Hypothalamus (tissue), 51 donors: ENCODE results near the gene CHCHD3.
A peak's percentile ranks its signal among the peaks of the same experiment; 100 is the strongest.

Experiments used
- DNase-seq, 51 donors: peaks; one replicate each; lab custom pipeline; 2025; lab: John Stamatoyannopoulos, UW

The CHCHD3 gene

DNA sequence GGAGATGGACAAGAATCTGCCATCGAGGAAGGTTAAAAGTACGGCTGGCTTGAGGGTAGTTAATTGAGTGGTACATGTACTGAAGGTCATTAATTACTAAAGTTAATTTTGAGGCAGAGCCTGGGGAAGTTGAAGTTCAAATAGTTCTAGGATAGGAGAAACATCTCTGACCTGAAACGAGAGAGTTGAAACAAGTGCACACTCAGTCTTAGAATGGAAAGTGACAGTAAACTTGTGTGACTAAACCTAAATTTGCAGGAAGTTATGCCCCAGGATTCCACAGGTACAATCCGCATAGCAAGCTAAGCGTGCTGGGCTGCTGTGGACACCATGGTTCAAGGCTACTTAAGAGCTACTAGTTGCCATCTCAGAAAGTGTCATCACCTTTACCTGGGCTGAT, 209.9 kb downstream of the CHCHD3 start:
- DNase-seq, result no peak

DNA sequence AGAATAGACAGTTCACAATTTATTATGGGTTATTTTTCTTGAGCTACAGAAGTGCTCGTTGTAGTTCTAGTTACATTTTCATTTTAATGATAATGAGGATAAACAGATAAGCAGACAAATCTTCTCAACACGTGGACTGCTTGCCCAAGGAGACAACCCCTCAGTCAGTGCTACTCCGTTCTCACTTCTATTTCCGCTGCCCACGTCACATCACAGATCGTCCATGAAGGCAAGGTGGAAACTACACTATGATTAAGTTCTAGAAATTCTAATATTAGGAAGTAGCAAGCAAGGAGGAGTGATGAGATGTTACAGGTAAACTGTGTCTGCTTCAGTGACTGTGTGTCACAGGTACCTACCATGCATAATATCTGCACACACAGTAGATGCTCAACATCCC, 210.5 kb downstream of the CHCHD3 start:
- DNase-seq, result no peak

DNA sequence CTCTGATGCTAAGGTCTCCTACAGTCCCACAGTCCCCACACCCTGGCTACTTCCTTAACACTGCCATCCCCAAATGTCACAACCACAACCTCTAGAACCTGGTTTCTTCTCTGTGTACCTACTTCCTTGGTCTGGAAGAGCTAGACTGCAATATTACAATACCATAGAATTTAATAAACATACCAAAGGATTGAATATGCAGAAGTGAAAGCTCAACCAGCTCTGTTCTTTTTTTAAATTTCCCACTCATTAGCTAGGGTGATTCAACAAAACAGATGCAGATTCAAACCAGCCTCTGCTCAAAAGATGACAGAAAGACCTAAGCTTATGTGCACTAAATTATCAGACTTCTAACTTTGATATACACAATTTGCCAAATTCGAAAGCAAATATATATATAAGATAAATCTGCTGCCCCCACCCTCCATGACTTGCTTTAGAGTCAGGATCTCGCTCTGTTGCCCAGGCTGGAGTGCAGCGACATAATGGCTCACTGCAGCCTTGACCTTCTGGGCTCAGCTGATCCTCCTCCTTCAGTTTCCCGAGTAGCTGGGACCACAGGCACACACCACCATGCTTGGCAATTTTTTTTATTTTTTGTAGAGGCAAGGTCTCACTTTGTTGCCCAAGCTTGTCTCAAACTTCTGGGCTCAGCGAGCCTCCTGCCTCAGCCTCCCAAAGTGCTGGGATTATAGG, 212.6 kb downstream of the CHCHD3 start:
- no peak for DNase-seq

DNA sequence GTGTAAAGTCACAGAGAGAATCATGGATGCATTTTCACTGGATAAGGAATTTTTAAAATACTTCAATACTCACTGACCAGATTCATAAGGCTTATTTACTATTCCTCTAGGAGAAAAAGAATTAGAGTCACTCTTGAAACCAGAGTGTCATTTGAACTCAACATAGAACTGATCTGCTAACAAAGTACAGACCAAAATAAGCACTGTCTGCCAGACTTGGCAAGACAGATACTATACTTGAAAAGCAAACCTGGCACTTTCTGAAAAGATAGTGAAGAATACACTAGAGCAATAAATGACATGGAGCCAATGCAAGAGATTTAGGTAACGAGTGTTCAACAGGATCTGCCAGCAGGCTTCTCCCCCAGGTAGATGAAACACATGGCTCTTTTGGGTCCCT, 215.3 kb downstream of the CHCHD3 start:
- DNase-seq, result no peak

DNA sequence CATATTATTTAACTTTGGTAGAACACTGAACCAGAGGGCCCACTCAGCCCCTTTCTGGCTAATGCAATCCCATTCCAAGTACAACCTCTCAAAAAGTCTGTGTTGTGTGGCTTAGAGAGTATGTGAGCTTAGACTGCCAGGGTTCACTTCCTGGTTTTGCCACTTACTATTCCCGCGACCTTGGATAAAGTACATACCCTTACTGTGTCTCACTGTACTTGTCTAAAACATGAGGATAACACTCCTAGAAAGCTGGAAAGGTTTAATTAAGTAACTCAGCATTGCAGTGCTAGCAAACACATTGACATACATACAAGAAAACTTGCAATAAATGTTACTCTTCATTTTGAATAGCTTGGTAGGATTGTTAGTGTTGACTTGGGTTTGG, 215.8 kb downstream of the CHCHD3 start:
- no peak for DNase-seq

DNA sequence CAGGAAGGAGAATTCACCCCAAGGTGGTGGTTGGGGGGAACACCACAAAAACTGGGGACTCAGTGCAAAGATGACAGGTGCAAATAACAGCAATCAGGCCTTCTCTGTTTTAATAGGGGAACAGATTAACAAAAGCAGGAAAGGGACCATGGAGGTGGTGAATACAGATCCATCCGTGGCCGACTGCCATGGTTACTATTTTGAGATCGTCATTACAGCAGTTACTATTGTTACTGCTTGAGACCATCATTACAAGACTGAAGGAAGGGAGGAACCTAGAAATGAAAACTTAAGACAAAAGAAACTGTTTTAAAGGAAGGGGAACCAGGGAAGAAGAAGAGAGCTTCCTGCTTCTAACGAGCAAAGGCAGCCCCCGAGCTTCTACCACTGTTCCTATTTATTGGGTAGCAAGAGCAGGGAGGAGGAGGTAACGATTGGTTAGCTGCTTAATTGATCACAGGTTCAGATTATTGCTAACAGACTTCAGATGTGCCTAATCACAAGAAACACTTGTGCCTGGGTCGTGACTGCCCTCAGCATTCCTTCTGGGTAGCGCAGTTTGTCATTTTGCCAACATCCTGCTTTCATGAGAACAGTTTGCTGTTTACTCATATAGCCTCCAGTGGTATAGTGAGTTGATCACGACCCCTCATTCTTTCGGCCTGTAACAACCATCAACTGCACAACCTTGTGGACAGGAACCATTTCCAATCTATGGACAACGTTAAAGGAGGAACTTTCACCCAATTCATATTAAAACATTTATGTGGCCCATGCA, 216.3 kb downstream of the CHCHD3 start:
- DNase-seq, result no peak

DNA sequence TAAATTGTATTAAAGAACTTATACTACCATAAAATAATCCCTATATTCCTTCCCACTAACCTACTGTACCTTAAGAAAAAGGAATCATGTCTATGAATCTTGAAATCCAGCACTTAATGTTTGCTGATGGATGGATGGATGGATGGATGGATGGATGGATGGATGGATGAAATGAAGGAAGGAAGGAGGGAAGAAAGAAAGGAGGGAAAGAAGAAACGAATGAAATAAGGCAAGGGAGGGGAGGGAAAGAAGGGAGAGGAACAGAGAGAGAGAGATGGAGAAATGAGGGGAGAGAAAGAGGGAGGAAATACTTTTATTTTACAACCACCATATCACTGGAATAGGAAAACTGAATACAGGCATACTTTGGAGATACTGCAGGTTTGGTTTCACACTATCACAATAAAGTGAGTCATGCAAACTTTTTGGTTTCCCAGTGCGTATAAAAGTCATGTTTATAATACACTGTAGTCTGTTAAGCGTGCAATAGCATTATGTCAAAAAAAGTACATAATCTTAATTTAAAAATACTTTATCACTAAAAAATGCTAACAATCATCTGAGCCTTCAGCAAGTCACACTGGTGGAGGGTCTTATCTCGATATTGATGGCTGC, 219.8 kb downstream of the CHCHD3 start:
- DNase-seq, result no peak

DNA sequence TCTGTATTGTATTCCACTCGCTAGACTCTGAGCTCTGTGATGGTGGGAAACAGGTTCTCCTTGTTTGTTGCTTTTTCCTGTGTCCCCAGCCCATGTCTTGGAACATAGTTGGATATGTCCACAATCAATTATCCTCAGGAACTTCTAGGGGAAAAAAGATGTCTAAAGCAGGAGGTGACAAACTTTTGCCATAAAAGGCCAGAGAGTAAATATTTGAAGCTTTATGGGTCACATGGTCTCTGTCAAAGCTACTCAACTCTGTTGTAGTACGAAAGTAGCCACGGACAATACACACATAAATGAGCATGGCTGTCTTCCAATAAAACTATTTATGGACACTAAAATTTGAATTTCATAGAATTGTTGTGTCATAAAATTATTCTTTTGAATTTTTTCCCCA, 220.5 kb downstream of the CHCHD3 start:
- DNase-seq, result no peak

DNA sequence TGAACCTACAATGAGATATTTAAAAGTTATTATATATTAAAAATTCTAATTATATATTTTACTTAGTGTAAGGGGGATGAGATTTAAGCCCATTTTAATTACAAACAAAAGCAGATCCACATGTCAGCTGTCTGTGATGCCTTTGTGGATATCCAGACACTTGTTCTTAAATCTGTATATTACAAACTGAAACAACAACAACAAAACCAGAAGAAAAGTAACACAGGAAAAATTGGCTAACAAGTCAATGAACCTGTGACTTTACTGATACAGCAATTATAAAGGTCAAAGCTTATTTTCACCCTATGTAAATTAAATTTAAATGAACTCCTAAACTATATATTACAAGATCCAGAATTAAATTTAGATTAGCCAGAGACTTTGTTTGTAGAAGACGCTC, 222.7 kb downstream of the CHCHD3 start:
- DNase-seq, result no peak

DNA sequence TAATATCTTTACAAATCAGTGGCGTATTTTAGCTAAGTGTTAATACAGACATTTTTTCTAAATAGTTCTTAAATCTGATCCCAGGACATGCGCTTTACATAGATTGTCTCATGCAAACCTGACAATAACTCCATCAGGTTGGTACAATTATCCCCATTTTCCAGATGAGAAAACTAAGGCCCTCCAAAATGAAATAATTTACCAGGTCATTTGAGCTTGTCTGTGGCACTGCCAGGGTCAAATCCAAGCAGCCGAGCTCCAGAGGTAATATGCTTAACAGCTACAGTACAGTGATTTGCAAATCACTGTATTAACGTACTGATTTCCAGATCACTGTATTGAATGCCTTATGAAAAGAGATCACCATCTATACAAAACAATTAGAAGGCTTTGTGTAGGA, 223.1 kb downstream of the CHCHD3 start:
- DNase-seq, result no peak

DNA sequence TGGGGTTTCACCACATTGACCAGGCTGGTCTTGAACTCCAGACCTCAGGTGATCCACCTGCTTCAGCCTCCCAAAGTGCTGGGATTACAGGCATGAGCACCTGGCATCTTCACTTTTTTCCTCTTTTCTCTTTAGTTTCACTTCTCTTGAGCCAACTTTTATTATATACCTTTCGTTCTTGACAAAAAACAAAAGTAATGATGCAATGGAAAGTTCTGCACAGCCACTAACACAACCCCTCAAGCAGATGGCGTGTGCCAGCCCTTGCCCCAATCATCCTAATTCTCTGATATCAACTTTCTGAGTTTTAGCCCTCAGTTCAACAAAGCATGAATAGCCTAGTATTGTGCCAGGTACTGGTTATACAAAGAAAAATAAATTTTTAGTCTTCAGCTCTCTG, 223.6 kb downstream of the CHCHD3 start:
- DNase-seq, result no peak

DNA sequence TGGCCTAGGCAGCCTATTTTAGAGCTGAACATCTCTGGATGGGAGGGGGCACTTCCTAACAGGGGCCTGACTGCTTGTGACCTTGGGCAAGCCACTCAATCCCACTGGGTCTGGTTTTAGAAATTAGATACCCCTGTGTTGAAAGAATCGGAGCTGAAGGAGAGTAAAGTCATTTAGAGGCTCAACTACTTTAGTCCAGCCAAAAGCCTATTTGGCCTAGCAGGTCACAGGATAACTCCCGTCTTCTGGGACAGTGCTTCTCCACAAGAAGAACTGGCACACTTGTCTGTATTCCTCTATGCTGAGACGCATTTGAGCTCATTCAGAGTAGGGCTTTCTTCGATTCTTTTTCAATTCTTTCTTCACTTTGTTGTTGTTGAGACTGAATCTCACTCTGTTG, 224.2 kb downstream of the CHCHD3 start:
- no peak for DNase-seq

DNA sequence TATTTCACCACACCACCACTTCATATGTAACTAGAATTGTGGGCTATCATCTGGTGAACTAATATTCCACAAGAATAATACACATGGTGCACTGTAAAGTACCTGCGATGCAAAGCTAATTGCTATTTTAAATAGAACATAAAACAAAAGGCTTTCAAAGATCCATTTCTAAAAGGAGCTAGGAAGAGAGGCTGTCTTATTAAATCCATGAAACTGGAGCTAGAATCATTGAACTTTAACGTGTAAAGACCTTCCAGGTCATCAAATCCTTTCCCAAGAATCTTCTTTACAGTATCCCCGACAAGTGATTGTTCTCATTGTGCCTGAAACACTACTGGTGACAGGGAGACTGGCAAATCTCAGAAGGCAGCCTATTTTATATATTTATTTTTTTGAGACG, 224.9 kb downstream of the CHCHD3 start:
- no peak for DNase-seq

DNA sequence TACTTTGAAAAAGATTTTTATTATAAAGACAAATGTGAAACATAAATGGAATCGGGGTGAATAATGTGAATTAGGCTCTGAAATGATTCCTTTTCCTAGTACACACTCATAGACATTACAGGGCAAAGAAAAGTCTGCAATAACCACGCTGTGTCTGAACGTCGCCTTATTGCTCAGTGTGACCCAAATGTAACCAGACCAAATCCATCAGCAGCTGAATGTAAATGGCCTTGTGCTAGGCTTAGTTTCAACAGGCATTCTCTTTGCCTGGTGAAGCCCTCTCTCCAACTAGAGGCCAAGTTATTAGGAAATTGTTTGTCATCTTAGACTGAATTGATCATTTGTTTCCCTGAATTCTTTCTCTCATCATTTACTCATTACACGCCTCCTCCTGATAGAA, 225.5 kb downstream of the CHCHD3 start:
- DNase-seq, result peak in 1 of 51 donors; percentile 11

DNA sequence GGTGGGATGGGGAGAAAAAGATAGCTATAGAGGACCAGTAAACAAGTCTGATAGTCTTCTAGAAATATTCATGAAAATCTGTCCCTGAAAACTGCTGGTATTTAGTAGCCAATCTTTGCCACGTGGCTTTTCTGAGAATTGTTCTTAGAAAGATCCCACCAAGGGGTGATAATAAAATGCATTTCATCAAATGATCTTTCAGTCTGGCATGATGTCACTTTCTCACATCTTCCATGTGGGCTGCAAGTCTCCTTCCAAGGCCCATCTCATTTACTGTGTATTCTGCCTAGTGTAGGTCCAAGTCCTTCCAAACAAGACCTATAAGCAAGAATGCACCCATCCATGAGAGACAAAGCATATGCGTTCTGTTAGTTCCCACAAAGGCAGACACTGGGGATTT, 226.0 kb downstream of the CHCHD3 start:
- no peak for DNase-seq

DNA sequence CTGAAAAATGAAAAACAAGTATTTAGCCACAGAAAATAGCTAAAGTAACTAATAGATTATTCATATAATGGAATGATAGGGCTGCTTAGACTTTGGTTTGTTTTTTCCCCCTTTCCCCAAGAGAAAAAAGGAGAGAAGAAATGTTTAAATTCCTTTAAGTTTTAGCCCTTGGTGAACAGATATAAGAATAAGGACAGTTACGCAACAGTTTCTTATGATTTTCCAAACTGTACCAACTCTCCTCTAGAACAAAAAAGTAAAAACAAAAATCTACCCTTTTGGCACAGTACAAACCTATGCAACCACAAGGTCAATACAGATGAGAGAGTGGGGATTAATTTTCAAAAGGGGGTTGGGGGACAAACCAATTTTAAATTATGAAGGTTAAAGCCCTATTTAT, 227.7 kb downstream of the CHCHD3 start:
- DNase-seq, result no peak

DNA sequence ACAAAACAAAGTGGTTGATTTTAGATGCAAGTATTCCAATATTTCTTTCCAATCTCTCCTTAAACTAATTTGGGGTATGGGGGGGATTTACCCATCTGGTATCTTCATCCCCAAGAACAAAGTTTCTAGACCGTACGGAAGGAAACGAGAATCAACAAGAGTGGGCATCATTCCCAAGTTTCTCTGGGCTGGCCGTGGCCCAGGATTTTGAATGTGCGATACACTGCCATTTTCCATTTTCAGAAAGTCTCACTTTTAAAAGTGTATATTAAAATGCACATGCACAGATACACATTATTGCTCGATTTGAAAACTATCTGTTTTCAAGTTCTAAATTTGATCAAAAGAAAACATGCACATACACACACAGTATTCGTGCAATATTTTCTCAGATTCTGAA, 234.5 kb downstream of the CHCHD3 start:
- no peak for DNase-seq

DNA sequence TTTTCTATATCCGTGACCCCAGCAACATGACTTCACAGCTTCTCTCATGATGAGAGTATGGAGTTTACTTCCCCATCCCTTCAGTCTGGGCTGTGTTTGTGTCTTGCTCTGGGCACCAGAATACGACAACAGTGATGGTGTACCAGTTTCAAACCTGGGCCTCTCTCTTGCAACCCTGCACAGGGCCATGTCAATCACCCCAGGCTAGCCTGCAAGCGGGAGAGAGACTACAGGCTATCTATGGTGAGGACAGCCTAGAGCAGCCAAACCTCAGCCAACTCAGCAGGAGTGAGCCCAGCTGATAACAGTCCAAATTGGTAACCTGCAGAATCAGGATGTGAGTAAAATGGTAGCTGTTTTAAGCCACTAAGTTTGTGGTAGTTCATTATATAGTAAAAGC, 235.8 kb downstream of the CHCHD3 start:
- DNase-seq, result no peak

DNA sequence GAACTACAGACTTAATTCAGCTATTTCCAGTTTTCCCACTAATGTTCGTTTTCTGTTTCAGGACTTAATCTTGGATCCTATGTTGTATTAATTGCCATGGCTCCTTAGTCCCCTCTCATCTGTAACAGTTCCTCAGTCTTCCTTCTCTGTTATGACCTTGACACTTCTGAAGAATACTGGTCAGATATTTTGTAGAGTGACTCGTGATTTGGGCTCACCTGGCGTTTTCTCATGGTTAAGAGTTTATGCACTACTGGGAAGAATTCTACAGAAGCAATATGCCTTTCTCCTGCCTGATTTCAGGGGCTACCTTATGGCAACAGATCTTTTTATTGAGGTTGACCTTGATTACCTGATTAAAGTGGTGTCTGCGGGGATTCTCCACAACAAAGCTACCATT, 239.4 kb downstream of the CHCHD3 start:
- DNase-seq, result no peak

DNA sequence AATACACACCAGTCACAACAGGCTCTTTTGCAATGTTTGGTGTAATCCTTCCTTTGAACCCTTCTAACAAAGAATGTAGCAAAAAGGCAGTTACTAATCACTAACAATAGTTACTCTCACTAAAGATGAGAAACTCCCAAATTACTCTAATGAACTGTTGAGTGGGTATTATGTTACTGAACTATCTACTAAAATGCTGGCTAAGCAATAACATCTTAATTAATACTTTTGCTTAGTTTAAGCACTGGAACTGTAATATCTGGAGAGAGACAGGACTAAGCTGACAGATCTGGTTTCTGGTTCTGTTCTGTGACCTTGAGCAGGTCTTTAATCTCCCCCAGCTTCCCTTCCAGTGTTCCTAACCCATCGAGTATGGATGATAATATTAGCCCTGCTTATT, 241.7 kb downstream of the CHCHD3 start:
- no peak for DNase-seq

DNA sequence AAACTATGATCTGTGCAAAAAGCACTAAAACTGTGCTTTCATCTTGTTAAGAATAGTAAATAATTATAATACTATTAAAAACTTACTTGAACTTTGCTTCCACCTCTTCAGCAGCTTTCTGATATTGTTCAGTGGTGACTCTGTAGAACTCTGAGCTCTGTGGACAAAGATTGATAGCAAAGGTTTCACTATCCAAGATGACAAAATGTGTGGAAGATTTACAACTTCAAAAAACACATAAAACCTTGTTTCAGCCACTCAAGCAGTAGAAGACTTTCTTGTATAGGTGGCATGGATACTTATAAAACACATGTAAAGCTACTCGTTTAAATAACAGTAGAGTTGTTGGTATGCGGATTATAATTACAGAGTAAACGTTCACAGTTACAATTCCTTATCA, 243.6 kb downstream of the CHCHD3 start:
- DNase-seq, result no peak

DNA sequence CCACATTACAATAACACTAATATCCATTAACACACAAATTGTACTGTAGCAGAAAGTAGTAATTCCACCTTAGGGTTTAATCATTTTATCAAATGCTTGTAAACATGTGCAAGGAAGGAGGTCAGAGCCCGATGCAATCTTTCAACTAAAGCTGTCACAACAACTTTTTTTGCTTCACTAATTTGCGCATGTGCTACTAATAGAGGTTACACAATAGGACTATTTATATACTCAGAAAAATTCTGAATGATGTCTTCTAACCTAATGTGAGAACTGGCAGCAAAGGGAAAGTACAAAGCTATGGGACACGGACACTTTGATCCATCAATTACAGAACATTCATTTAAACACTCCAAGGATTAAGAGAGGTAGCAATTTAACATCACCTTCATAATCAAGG, 244.4 kb downstream of the CHCHD3 start:
- DNase-seq, result peak in 1 of 51 donors; percentile 11
